WTC11 (cell line): ENCODE data around the gene RTF1.

ENCODE experiments used
- CBFB ChIP-seq: sonication (generic); formaldehyde crosslinking; IDR thresholded peaks from 2 replicates; pipeline ENCODE4 v1.8.1; 2022; ENCODE audit warnings: mild to moderate bottlenecking, low read depth, missing genetic modification reagents
- NR1H2 ChIP-seq: sonication (generic); formaldehyde crosslinking; IDR thresholded peaks from 2 replicates; pipeline ENCODE4 v1.9.0; 2021; ENCODE audit warnings: mild to moderate bottlenecking, moderate library complexity, missing genetic modification reagents
- NR3C1 ChIP-seq: sonication (generic); formaldehyde crosslinking; conservative IDR thresholded peaks from 2 replicates; pipeline ENCODE4 v1.8.1; 2023; ENCODE audit warnings: low read depth, mild to moderate bottlenecking, missing genetic modification reagents
- TP53 ChIP-seq: sonication (generic); formaldehyde crosslinking; IDR thresholded peaks from 2 replicates; pipeline ENCODE4 v1.8.1; 2023; ENCODE audit warnings: mild to moderate bottlenecking, missing genetic modification reagents
- ZNF121 ChIP-seq: sonication (generic); formaldehyde crosslinking; IDR thresholded peaks from 2 replicates; pipeline ENCODE4 v1.8.0; 2023; ENCODE audit warnings: missing genetic modification reagents
- ZNF138 ChIP-seq: sonication (generic); formaldehyde crosslinking; conservative IDR thresholded peaks from 2 replicates; pipeline ENCODE4 v1.8.1; 2022; ENCODE audit warnings: mild to moderate bottlenecking, moderate library complexity, missing genetic modification reagents
- TF ChIP-seq, protein P1 (sequence below): fragments of 200-600 bp; IDR thresholded peaks from 2 replicates; pipeline ENCODE4 v1.8.0; 2022; ENCODE audit warnings: antibody characterized with exemption
- TF ChIP-seq, protein P2 (sequence below): sonication (generic); formaldehyde crosslinking; IDR thresholded peaks from 2 replicates; pipeline ENCODE4 v1.8.1; 2023; ENCODE audit warnings: mild to moderate bottlenecking, missing genetic modification reagents, moderate library complexity
- TF ChIP-seq, protein P3 (sequence below): sonication (generic); formaldehyde crosslinking; IDR thresholded peaks from 2 replicates; pipeline ENCODE4 v1.8.0; 2022; ENCODE audit warnings: mild to moderate bottlenecking, missing genetic modification reagents

DNA sequence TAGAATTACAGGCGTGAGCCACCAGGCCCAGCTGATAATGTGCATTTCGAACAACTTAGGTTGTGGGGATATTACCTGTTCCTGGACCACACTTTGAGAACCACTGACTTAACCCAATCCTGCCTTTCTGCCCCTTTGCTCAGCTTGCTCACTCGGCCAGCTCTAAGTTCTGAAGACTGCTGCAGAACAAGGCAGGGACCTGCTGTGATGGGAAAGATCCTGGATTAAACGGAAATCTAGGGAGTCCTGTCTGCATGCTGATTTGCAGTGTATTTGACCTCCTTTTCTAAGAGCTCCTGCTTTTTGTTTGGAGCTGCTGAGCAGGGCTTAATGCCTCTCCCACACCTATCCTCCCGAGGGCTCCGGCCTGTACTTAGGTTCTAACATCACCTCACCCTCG lies 93.8 kb downstream of the RTF1 start:
- TF ChIP-seq NR1H2, result no peak
- TF ChIP-seq, protein P1, sequence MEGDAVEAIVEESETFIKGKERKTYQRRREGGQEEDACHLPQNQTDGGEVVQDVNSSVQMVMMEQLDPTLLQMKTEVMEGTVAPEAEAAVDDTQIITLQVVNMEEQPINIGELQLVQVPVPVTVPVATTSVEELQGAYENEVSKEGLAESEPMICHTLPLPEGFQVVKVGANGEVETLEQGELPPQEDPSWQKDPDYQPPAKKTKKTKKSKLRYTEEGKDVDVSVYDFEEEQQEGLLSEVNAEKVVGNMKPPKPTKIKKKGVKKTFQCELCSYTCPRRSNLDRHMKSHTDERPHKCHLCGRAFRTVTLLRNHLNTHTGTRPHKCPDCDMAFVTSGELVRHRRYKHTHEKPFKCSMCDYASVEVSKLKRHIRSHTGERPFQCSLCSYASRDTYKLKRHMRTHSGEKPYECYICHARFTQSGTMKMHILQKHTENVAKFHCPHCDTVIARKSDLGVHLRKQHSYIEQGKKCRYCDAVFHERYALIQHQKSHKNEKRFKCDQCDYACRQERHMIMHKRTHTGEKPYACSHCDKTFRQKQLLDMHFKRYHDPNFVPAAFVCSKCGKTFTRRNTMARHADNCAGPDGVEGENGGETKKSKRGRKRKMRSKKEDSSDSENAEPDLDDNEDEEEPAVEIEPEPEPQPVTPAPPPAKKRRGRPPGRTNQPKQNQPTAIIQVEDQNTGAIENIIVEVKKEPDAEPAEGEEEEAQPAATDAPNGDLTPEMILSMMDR, result no peak
- TF ChIP-seq ZNF138, result no peak
- TF ChIP-seq, protein P2, sequence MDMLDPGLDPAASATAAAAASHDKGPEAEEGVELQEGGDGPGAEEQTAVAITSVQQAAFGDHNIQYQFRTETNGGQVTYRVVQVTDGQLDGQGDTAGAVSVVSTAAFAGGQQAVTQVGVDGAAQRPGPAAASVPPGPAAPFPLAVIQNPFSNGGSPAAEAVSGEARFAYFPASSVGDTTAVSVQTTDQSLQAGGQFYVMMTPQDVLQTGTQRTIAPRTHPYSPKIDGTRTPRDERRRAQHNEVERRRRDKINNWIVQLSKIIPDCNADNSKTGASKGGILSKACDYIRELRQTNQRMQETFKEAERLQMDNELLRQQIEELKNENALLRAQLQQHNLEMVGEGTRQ (CRISPR knock-in tag), result no peak
- TF ChIP-seq ZNF121, result no peak
- TF ChIP-seq NR3C1 (CRISPR knock-in tag), result no peak
- TF ChIP-seq, protein P3, sequence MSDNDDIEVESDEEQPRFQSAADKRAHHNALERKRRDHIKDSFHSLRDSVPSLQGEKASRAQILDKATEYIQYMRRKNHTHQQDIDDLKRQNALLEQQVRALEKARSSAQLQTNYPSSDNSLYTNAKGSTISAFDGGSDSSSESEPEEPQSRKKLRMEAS (CRISPR knock-in tag), result no peak
- no peak for TF ChIP-seq CBFB (CRISPR knock-in tag)
- TF ChIP-seq TP53 (CRISPR knock-in tag), result no peak
